Mesendoderm (in vitro differentiated cells): ENCODE data around the gene FGF11.

Source experiments
- DNase-seq: peaks from one replicate; pipeline ENCODE4 v3.0.0; 2013
- H2AK5ac ChIP-seq: 2 replicates; pipeline ENCODE4 v1.6.1; 2013; ENCODE audit warnings: low read length, inconsistent platforms
- H2BK120ac ChIP-seq: 2 replicates; pipeline ENCODE4 v1.6.1; 2013; ENCODE audit warnings: low read depth, mild to moderate bottlenecking, low read length, moderate library complexity, mixed read lengths
- H2BK15ac ChIP-seq: replicated peaks from 2 replicates; pipeline ENCODE4 v1.6.1; 2013; ENCODE audit warnings: low read depth, mild to moderate bottlenecking, moderate library complexity
- H2BK5ac ChIP-seq: 2 replicates; pipeline ENCODE4 v1.6.1; 2013; ENCODE audit warnings: low read length, inconsistent platforms
- H3K18ac ChIP-seq: 2 replicates; pipeline ENCODE4 v1.6.1; 2013; ENCODE audit warnings: mild to moderate bottlenecking, low read length, mixed read lengths
- H3K23ac ChIP-seq: one replicate; pipeline ENCODE4 v1.6.1; 2013; ENCODE audit warnings: low read length
- H3K27ac ChIP-seq: 2 replicates; pipeline ENCODE4 v1.5.1; 2013; ENCODE audit warnings: low read depth, mild to moderate bottlenecking, inconsistent platforms, low read length, moderate library complexity
- H3K27me3 ChIP-seq: 2 replicates; pipeline ENCODE4 v1.6.1; 2013; ENCODE audit warnings: low read length, control low read depth, mild to moderate bottlenecking, inconsistent platforms; ENCODE audit not compliant: insufficient read depth, poor library complexity
- H3K36me3 ChIP-seq: 2 replicates; pipeline ENCODE4 v1.6.1; 2013; ENCODE audit warnings: low read length, inconsistent platforms; ENCODE audit not compliant: control insufficient read depth, insufficient read depth
- H3K4ac ChIP-seq: one replicate; pipeline ENCODE4 v1.6.1; 2013; ENCODE audit warnings: low read depth, mild to moderate bottlenecking, low read length, moderate library complexity
- H3K4me1 ChIP-seq: 2 replicates; pipeline ENCODE4 v1.6.1; 2013; ENCODE audit warnings: low read depth, low read length, inconsistent platforms; ENCODE audit not compliant: control insufficient read depth
- H3K4me2 ChIP-seq: 2 replicates; pipeline ENCODE4 v1.6.1; 2013; ENCODE audit warnings: low read length
- H3K4me3 ChIP-seq: 2 replicates; pipeline ENCODE4 v1.5.1; 2013; ENCODE audit warnings: mild to moderate bottlenecking, low read length
- H3K56ac ChIP-seq: one replicate; pipeline ENCODE4 v1.6.1; 2013; ENCODE audit warnings: low read length
- H3K79me1 ChIP-seq: 2 replicates; pipeline ENCODE4 v1.6.1; 2013; ENCODE audit warnings: low read length, inconsistent platforms
- H3K79me2 ChIP-seq: 2 replicates; pipeline ENCODE4 v1.6.1; 2013; ENCODE audit warnings: mild to moderate bottlenecking, low read length; ENCODE audit not compliant: control insufficient read depth, insufficient read depth
- H3K9ac ChIP-seq: 2 replicates; pipeline ENCODE4 v1.6.1; 2013; ENCODE audit warnings: low read length, inconsistent platforms
- H4K5ac ChIP-seq: one replicate; pipeline ENCODE4 v1.6.1; 2013; ENCODE audit warnings: low read length
- H4K8ac ChIP-seq: one replicate; pipeline ENCODE4 v1.6.1; 2013; ENCODE audit warnings: low read depth, mild to moderate bottlenecking, control low read depth, low read length, moderate library complexity
- WGBS: extraction: QIAGEN DNeasy Blood & Tissue Kit; methylation state at CpG from one replicate; pipeline ENCODE4 v1.1.7; 2013; ENCODE audit warnings: low lambda C conversion rate, missing lambda C conversion rate; ENCODE audit not compliant: insufficient coverage; ENCODE audit errors: extremely low coverage; 5-methylcytosine and 5-hydroxymethylcytosine counted together

FGF11 gene

DNA sequence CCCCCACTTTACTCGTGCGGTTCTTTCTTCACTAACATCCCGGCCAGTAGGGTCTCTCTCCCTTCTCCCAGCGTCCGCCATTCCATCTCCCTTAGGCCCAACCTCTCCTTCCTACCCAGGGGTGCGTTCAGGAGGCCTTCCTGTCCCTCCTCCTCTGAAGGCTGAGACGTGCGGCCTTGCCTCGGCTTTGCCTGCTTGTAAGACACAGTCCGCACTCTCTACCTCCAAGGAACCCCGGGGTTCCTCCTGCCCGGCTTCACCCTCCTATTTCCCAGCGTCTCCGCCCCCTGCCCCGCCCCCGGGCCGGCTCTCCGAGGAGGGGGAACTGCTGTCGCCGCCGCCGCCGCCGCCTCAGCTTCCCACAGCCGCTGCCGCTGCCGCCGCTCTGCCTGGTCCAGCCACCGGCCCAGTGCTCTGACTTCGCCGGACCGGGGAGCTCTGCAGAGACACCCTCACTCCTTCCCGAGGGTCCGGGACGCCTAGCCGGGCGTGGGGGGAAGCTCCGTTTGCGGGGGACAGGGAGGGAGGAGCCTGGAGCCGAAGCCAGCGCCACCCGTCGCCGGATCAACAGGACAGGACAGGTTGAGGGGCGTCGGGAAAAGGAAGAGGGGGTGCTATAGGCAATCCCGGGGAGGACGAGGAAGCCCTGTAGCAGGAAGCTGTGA lies 1.2 kb upstream of the FGF11 start:
- Histone ChIP-seq H4K8ac (no peak overlapping the region), H3K27me3 (peaks cover 9% of the 10 kb centered on the region), H3K9ac (peak overlapping the region; percentile 81), H3K4me1 (peaks cover 5% of the 10 kb centered on the region), H3K4ac (no peak overlapping the region), H4K5ac (no peak overlapping the region), H2BK15ac (no peak overlapping the region), H2AK5ac (no peak overlapping the region), H3K23ac (peak overlapping the region; percentile 91), H3K79me2 (no peaks in the 10 kb centered on the region), H3K4me2 (peak overlapping the region; percentile 88), H3K4me3 (peak overlapping the region; percentile 39), H2BK5ac (no peak overlapping the region), H3K56ac (peak overlapping the region; percentile 90), H3K18ac (no peak overlapping the region), H3K79me1 (no peaks in the 10 kb centered on the region), H3K27ac (no peak overlapping the region), H2BK120ac (no peak overlapping the region), H3K36me3 (no peaks in the 10 kb centered on the region)
- no CpG with 5 or more reads among the region's 48 CpGs for WGBS
- peak; percentile 59 for DNase-seq

DNA sequence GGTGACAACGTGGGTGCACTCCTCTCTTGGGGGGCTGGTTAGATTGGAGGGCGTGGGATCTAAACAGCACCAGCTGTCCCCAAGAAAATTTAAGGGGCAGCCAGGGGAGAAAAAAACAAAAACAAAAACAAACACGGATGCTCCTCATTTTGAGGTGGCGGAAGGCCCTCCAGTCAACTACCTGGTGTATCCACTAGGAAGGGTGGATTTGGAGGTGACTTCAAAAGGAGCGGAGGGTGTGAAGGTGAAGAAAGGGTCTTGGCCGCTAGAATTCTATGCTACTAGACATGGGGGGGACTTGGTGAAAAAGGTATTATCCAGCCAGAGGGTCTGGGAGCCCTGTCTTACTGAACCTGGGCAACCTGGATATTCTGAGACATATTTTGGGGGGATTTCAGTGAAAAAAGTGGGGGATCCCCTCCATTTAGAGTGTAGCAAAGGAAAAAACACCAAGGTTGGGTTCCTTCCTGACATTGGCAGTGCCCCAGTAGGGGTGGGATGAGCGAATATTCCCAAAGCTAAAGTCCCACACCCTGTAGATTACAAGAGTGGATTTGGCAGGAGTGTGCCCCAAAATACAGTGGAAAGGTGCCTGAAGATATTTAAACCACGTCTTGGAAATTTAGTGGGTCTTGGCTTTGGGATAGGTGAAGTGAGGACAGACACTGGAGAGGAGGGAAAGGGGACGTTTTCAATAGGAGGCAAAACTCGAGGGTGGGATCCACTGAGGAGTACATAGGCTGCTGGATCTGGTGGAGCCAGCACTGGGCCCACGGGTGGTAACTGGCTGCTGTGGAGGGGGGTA lies 454 bp upstream of the FGF11 start:
- no CpG with 5 or more reads among the region's 11 CpGs for WGBS
- H3K27ac ChIP-seq = no peak overlapping the region

DNA sequence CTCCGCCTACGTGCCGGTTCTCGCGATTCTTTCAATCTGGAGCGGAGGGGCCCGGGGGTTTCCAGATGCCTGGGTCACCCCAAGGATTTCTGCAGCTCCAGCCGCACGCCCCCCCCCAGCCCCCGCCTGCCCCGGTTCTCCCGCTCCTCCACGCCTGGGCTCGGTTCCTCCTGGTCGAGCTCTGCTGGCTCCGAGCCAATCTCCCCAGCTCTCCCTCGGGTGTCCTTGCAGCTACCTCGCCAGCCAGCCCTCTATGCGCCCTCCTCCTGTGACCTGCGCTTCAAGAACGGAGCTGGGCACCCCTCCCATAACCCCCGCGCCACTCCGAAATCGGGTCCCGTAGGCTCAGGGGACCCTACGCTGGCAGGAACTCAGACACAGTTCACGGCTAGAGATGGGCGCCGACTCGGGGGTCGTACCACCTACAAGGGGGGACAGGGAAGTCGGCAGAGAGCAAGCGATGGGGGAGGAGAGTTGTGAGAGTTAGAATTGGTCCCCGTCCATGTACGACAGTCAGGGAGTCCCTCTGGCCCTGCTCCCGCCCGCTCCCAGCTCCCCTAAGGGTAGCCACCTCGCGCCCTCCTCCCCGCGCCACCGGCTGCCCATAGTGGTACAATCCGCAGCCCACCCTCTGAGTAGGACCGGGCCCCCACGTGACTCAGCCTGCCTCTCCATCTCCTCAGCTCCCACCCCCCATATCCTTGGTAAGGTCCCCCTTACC lies 961 bp downstream of the FGF11 start:
- WGBS = no CpG with 5 or more reads among the region's 46 CpGs
- Histone ChIP-seq H3K4ac (no peak overlapping the region), H3K4me1 (peaks cover 5% of the 10 kb centered on the region), H4K5ac (no peak overlapping the region), H3K4me2 (peak overlapping the region; percentile 88), H3K18ac (peak overlapping the region; percentile 82), H3K27me3 (peaks cover 9% of the 10 kb centered on the region), H3K9ac (peak overlapping the region; percentile 96), H3K4me3 (peak overlapping the region; percentile 87), H3K23ac (no peak overlapping the region), H2BK15ac (no peak overlapping the region), H2BK120ac (no peak overlapping the region), H4K8ac (peak overlapping the region; percentile 68), H3K79me1 (no peaks in the 10 kb centered on the region), H2AK5ac (no peak overlapping the region), H3K36me3 (no peaks in the 10 kb centered on the region), H3K79me2 (no peaks in the 10 kb centered on the region), H2BK5ac (peak overlapping the region; percentile 60), H3K56ac (peak overlapping the region; percentile 98), H3K27ac (no peak overlapping the region)
- DNase-seq = peak; percentile 60

More for the DNA sequence above, 454 bp upstream of the FGF11 start:
- Histone ChIP-seq H3K9ac (peak overlapping the region; percentile 81), H3K18ac (no peak overlapping the region), H3K79me1 (no peaks in the 10 kb centered on the region), H3K4me1 (peaks cover 5% of the 10 kb centered on the region), H3K23ac (peak overlapping the region; percentile 91), H2BK15ac (no peak overlapping the region), H3K79me2 (no peaks in the 10 kb centered on the region), H2AK5ac (no peak overlapping the region), H4K8ac (no peak overlapping the region), H3K4me2 (peak overlapping the region; percentile 73), H3K27me3 (peaks cover 9% of the 10 kb centered on the region), H3K4me3 (peak overlapping the region; percentile 37), H2BK120ac (no peak overlapping the region), H3K36me3 (no peaks in the 10 kb centered on the region), H3K4ac (no peak overlapping the region), H2BK5ac (no peak overlapping the region), H3K56ac (peak overlapping the region; percentile 90), H4K5ac (no peak overlapping the region)
- DNase-seq = no peak

GRCh38 chr17:7440834-7441195 lies 1.5 kb downstream of the FGF11 start:
- Histone ChIP-seq H3K9ac (peak overlapping the region; percentile 96), H3K4me2 (peak overlapping the region; percentile 88), H2BK5ac (no peak overlapping the region), H3K27me3 (peaks cover 9% of the 10 kb centered on the region), H4K5ac (no peak overlapping the region), H3K4ac (no peak overlapping the region), H3K4me1 (peaks cover 5% of the 10 kb centered on the region), H3K79me2 (no peaks in the 10 kb centered on the region), H3K27ac (no peak overlapping the region), H3K4me3 (no peak overlapping the region), H3K36me3 (no peaks in the 10 kb centered on the region), H3K79me1 (no peaks in the 10 kb centered on the region), H3K23ac (no peak overlapping the region), H4K8ac (no peak overlapping the region), H3K56ac (peak overlapping the region; percentile 98), H2BK120ac (no peak overlapping the region), H2AK5ac (no peak overlapping the region), H3K18ac (no peak overlapping the region), H2BK15ac (no peak overlapping the region)
- DNase-seq = peak; percentile 71
- WGBS = no CpG with 5 or more reads among the region's 12 CpGs

- Histone ChIP-seq H3K27ac (no peak overlapping the region), H2BK5ac (no peak overlapping the region), H4K8ac (no peak overlapping the region), H3K27me3 (peaks cover 9% of the 10 kb centered on the region), H3K4me3 (no peak overlapping the region), H2BK120ac (no peak overlapping the region), H3K79me2 (no peaks in the 10 kb centered on the region), H3K56ac (peak overlapping the region; percentile 9), H3K4me2 (no peak overlapping the region), H3K9ac (peak overlapping the region; percentile 8), H3K18ac (no peak overlapping the region), H2BK15ac (no peak overlapping the region), H3K36me3 (no peaks in the 10 kb centered on the region), H4K5ac (no peak overlapping the region), H3K4ac (no peak overlapping the region), H2AK5ac (no peak overlapping the region), H3K4me1 (peaks cover 5% of the 10 kb centered on the region), H3K23ac (no peak overlapping the region), H3K79me1 (no peaks in the 10 kb centered on the region)
- no peak for DNase-seq
- WGBS = no CpG with 5 or more reads among the region's 7 CpGs
Observed at GRCh38 chr17:7441266-7441665, 2.0 kb downstream of the FGF11 start.
